Measurements from ENCODE around the gene ACOT11. TPM values are rescaled to one million over a fixed set of nuclear protein-coding genes. Genes with fewer than 3 reads are reported as not detected.

ACOT11 gene
- total RNA-seq, 1 donor from 2014 or later = 64.8 TPM

- H3K27me3 ChIP-seq (ENCODE audit: low read depth) = no peaks in the 10 kb centered on the region
- TF ChIP-seq CTCF (IDR thresholded peaks at IDR 0.05; ENCODE audit: borderline replicate concordance) = no peak
- peaks cover 22% of the 10 kb centered on the region for H3K9me3 ChIP-seq (replicated peaks)
- H3K27ac ChIP-seq (replicated peaks) = peak overlapping the region; percentile 87
- H3K4me1 ChIP-seq = peaks cover 19% of the 10 kb centered on the region
- peak; percentile 39 for DNase-seq
- H3K36me3 ChIP-seq = no peaks in the 10 kb centered on the region
- peak overlapping the region; percentile 42 for H3K4me3 ChIP-seq
- intact Hi-C loops (cut with micrococcal nuclease) = no loop called here
These were observed 98.0 kb downstream of the ACOT11 start for GRCh38 chr1:54645806-54646676.

- peak overlapping the region; percentile 5 for H3K27ac ChIP-seq (replicated peaks)
- no peak overlapping the region for H3K4me3 ChIP-seq
- H3K36me3 ChIP-seq = no peaks in the 10 kb centered on the region
- no peaks in the 10 kb centered on the region for H3K27me3 ChIP-seq (ENCODE audit: low read depth)
- no peak for TF ChIP-seq CTCF (IDR thresholded peaks at IDR 0.05; ENCODE audit: borderline replicate concordance)
- intact Hi-C loops (cut with micrococcal nuclease) = no loop called here
- peaks cover 5% of the 10 kb centered on the region for H3K9me3 ChIP-seq (replicated peaks)
- peaks cover 19% of the 10 kb centered on the region for H3K4me1 ChIP-seq
- no peak for DNase-seq
These were observed 101.3 kb downstream of the ACOT11 start for GRCh38 chr1:54649130-54649898.

GRCh38 chr1:54649921-54650320 is 101.9 kb downstream of the ACOT11 start:
- H3K27me3 ChIP-seq (ENCODE audit: low read depth) = no peaks in the 10 kb centered on the region
- TF ChIP-seq CTCF (IDR thresholded peaks at IDR 0.05; ENCODE audit: borderline replicate concordance) = no peak
- no peak for DNase-seq
- no peak overlapping the region for H3K4me3 ChIP-seq
- no peak overlapping the region for H3K27ac ChIP-seq (replicated peaks)
- H3K9me3 ChIP-seq (replicated peaks) = no peaks in the 10 kb centered on the region
- H3K4me1 ChIP-seq = peaks cover 19% of the 10 kb centered on the region
- intact Hi-C loops (cut with micrococcal nuclease) = no loop called here
- H3K36me3 ChIP-seq = no peaks in the 10 kb centered on the region

- no peak for TF ChIP-seq CTCF (IDR thresholded peaks at IDR 0.05; ENCODE audit: borderline replicate concordance)
- no peak overlapping the region for H3K27ac ChIP-seq (replicated peaks)
- H3K4me3 ChIP-seq = no peak overlapping the region
- peaks cover 19% of the 10 kb centered on the region for H3K4me1 ChIP-seq
- no peaks in the 10 kb centered on the region for H3K9me3 ChIP-seq (replicated peaks)
- H3K27me3 ChIP-seq (ENCODE audit: low read depth) = no peaks in the 10 kb centered on the region
- H3K36me3 ChIP-seq = no peaks in the 10 kb centered on the region
- no peak for DNase-seq
- intact Hi-C loops (cut with micrococcal nuclease) = no loop called here
These were observed 102.4 kb downstream of the ACOT11 start for GRCh38 chr1:54650417-54650816.

GRCh38 chr1:54651608-54652007 is 103.6 kb downstream of the ACOT11 start:
- no peak for DNase-seq
- intact Hi-C loops (cut with micrococcal nuclease) = no loop called here
- H3K27ac ChIP-seq (replicated peaks) = no peak overlapping the region
- H3K4me1 ChIP-seq = peaks cover 13% of the 10 kb centered on the region
- no peaks in the 10 kb centered on the region for H3K36me3 ChIP-seq
- H3K4me3 ChIP-seq = no peak overlapping the region
- H3K9me3 ChIP-seq (replicated peaks) = no peaks in the 10 kb centered on the region
- no peaks in the 10 kb centered on the region for H3K27me3 ChIP-seq (ENCODE audit: low read depth)
- no peak for TF ChIP-seq CTCF (IDR thresholded peaks at IDR 0.05; ENCODE audit: borderline replicate concordance)
